NCI-H2107 treated with DMSO at 0.1 percent for 48 hours (cell line): ENCODE data around the gene TFCP2L1.

Experiments
- DNase-seq: peaks from one replicate; lab custom pipeline; 2025; ENCODE audit not compliant: unreplicated experiment; lab: John Stamatoyannopoulos, UW

The TFCP2L1 gene

DNA sequence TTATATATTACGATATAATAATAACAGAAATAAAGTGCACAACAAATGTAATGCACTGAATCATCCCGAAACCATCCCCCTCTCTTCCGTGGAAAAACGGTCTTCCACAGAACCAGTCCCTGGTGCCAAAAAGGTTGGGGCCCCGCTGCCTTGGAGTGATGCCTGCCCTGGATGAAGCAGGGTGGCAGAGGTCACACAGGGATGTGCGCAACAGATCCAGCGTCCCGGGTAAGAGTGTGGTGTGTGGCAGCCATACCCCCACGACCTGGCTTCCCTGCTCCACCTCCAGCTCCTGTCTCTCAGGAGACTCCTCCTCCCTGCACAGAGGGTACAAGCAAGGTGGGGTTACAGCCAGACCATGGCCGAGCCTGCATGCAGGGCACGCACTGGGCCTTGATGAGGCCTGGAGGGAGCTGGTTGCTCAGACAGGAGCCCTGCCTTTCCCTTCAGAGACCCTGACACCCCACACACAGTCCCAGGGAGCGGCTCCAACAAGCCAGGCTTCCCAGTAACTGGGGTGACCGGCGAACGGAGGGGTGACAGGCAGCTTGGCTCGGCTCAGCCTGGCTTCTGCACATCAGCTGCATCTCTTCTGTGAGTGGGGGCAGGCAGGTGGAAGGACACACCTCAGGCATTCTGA lies 41.1 kb downstream of the TFCP2L1 start:
- DNase-seq = no peak

DNA sequence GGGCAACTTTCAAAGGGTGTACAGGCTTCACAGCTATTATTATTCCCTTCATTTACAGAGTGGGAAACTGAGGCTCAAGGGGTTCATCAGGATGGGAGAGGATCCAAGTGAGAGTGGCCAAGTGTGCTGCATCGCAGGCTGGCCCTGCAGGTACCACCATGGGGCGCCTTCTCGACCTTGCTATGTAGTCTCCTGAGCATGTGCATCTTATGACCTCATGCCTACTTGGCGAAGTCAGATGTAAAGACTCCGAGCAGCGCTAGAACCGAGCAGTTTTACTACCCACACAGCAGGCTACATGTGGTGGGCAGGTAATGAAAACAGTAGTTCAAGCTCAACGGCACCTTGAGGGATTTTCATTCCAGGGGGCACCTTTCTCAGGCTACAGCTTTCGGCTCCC lies 42.0 kb downstream of the TFCP2L1 start:
- no peak for DNase-seq

DNA sequence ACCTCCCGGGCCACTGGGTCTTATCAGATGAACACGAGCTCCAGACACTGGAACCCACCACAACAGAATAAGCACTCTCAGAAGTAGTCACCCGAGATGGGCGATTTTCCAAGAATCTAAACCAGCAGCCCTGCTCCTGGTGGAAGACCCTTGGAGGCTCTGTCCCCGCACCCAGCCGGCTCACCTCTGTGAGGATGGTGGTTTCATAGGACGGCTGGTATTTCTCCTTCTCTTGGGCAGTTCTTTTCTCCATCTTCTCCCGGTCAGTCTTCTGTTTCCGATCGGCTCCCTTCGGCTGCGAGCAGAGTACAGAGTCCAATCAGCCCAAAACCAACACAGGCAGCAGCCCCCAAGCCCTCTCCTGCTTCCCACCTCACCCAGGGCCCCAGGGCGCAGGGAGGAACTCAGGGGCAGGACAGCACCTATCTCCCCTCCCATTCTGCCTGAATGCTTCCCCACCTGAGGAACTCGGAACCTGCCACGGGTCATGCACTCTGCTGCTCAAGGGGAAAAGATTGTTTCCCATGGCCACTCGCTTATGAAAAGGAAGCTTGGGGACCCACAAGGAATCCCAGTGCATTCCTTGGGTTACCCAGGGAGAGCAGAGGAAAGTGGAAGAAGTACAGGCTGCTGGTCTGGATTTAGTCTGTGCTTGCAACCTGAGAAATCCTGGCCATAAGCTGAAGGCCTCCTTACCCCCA lies 42.7 kb downstream of the TFCP2L1 start:
- DNase-seq = no peak

DNA sequence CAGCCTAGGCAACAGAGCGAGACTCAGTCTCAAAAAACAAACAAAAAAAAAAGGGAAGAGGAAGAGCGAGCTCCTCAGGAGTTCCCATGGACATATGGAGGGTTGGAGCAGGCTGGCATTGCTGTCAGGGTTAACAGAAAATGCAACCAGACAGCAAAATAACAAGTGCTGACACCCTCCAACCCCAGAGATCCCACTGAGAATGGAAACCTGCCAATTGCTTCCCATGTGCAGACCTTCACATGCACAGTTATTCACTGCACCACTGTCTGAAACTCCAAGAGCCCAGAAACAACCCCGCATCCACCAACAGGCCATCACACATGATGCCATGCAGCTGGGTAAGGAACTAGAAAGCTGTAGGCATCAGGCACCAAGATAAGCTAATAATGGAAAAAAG lies 43.5 kb downstream of the TFCP2L1 start:
- DNase-seq = no peak

DNA sequence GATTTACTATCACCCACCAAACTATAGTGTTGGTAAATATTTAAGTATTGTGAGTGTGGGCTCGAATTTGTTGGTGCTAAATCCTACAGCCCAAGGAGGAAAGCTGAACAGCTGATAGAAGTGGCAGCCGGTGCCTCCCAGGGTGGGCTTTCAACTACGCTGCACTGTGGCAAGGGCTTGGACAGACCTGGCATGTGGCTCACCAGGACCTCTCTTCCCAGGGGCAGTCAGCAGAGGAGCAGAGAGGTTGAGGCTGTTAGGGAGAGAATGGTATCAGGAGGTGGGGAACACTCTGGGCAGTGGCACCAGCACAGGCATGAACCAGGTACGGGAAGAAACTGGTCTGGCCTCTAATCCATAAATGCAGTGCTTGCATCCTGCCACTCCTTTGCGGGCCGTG lies 44.6 kb downstream of the TFCP2L1 start:
- no peak for DNase-seq

DNA sequence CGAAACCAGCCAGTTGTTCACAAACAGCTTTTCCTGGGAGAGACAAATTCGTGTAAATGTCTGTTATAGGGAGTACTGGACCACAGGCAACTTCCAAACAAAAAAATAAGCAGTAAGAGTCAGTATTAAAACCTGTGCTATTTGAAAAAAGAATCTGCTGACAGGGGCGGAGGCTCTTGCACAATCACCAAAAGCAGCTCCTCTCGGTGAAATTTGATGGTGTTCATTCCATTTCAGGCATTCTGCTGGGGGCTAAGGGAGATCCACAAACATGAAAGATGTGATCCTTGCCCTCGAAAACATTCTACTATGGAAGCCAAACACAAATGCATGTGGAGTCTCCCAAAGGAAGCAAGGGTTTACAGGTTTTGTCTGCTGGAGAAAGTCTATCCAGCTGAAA lies 45.0 kb downstream of the TFCP2L1 start:
- DNase-seq = no peak

DNA sequence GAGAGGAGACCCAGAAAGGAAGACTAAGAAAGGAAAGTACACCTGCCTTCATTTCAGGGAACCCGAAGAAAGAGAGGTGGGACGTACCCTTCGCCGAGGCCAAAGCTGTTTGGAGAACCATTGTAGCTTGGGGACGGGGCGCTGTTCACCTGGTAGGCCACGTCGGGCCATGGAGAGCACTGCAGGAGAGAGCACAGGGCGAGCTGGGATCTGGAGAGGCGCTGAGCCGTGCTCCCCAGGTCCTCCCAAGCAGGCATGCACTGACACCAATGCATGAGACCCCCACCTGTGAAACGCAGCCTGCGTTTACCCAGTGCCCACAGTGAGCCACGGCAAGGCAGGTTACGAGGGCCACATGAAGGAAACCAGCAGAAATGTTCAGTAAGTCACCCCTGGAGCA lies 45.5 kb downstream of the TFCP2L1 start:
- DNase-seq = no peak

DNA sequence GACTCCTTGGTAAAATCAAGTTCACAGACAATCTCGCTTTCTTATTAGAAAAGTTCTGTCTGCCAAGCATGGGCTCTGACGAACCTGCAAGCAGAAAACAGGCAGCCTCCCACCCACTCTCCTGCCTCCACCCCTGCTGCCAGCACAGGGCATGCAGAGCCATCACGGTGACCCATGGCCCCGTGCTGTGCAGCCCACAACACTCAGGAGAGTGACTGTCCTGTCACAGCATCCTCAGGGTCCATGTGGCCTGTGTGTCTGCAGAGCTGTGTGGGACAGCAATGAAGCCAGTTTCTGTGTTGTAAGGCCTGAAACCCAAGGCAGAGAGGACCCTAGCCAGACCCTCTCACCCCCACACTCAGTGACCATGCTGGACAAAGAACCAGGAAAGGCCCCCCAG lies 46.2 kb downstream of the TFCP2L1 start:
- DNase-seq = no peak

DNA sequence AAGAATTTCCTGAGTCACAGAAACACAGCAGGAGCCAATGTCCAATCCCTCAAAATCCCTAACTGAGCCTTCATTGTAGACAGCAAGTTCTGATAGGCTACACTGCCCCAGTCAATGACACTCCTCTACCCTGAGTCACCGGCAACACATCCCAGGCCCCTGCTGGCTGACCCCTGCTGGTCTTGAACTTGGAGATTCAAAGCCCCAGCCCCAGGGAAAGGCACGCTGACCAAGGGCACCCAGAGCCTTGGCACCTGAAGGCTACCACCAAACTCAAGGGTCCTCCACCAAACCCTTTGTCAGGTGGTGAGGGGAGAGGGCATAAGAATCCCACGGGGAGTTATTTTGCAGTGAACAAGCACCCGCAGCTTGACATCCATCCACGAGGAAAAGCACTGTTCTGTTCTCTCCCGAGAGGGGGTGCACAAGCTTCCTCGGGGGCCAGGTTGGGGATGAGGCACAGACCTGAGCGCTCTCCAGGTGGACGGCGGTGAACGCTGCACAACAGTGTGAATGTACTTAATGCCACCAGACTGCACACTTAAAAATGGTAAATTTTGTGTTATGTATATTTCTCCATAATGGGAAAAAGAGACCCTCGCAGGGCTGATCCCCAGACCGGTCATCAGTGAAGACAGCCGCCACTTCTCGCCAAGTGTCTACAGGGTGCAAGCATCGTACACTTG lies 46.9 kb downstream of the TFCP2L1 start:
- DNase-seq = no peak

DNA sequence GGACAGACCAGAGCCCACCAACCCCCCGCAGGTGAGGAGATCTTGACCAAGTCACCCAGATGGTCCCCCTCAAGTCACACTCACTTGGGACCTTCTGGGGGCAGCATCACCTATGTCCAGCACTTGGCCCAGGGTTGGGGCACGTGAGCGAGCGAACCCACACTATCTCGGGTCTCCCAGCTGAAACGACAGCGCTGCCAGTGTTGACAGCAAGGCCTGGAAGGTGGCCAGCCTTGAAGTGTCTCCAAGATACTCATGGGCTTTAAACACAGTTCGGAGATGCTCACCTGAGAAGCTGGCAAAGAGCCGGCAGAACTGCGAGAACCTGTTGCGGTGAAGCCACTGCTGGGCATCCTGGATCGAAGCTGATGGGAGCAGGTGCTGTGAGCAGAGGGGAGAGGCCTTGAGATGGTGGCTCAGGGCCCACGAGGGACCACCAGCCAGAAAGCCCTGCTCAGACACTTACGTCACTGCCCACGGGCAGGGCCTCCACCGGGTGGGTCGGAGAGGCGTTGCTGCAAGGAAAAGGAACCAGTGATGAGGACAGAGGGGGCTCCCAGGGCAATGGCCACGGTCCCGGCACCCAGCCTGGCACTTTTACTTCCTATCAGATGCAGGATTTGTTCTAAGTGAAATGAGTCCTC lies 47.5 kb downstream of the TFCP2L1 start:
- no peak for DNase-seq

DNA sequence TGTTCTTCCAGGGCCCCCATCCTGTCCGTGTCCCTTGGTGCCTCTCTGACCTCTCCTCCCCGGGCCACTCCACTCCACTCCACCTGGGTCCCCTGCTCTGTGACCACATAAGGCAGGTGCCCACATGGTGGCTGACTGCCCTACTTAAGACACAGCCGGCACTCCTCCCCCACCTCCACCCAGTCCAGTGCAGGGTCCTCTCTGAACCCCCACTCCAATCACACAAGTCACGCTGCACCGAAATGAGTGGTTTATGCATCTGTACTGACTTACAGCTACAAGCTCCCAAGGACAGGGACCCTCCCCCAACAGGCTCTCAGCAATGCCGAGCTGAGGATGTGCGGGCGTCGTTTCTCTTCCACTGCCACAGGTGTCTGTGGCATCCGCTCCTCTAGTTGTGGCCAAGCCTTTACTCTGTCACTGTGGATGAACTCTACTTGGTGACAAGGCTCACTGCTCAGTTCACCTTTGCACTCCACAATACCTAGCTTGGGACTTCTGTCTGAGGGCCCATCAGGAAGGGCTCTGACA lies 48.3 kb downstream of the TFCP2L1 start:
- DNase-seq = no peak

DNA sequence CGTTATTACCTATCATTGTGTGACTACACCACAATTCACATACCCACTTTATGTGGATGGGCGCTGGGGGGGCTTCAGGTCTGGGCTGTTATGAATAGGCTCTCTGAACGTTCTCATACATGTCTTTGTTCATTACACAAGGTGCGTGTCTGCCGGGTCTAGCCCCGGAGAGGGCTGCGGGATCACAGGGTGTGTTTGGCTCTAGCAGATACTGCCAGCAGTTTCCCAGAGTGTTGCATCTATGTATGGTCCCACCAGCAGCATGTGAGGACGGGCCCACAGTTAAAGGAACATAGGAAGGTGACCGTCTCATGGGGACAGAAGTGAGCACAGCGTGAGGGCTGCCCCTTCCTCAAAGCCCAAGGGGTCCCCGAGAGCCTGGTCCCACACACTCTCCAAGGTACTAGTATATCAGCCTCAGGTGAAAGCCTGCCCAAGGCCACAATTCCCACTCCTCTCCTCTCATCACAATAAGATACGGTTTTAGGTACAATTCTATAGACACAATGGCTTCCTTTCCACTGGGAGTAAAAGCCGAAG lies 48.8 kb downstream of the TFCP2L1 start:
- DNase-seq = no peak

DNA sequence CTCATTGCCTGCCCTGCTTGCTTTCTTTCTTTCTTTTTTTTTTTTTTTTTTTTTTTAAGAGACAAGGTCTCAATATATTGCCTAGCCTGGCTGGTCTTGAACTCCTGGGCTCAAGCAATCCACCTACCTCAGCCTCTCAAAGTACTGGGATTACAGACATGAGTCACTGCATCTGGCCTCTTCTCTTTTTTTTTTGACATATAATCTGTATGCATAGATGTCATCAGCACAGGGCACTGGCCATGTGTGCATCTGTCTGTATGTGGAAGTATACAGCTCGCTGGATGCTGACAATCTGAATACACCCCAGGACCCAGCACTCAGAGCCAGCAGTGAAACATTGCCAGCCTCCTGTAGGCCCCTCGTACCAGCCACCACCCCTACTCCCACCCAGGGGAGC lies 49.5 kb downstream of the TFCP2L1 start:
- DNase-seq = no peak

DNA sequence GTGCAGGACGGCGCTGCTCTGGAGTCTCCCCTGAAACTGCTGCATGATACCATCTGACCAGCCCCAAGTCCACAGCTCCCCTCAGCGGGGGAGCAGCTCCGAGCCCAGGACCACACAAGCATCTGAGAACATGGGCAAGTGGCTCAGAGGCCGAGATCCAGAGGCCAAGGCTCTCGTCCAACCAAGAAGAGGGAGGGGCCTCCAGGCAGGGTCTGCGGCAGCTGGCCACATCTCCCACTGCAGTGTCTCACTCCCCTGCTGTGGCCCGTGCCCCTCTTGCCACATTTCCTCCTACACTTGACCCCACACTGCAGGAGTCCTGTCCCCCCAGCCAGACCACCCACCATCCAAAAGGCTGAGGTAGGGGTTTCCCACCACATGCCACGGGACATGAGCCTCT lies 50.2 kb downstream of the TFCP2L1 start:
- DNase-seq = no peak

DNA sequence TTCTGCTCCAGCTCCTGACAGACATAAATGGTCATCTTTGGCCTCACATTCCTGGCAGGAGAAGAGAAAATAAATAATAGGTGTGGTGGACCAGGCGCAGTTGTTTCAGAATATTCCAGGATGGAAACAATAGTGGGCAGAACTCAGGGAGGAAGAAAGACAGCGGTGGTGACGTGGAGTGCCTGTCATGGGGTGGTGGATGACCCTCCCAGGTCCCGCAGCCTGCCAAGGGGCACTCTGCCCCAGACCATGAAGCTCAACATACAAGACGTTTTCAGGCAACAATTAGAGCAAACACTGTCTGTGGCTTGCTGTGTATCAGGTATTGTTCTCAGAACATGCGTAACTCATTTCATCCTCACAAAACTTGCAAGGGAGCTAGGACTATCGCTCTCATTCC lies 50.9 kb downstream of the TFCP2L1 start:
- no peak for DNase-seq

DNA sequence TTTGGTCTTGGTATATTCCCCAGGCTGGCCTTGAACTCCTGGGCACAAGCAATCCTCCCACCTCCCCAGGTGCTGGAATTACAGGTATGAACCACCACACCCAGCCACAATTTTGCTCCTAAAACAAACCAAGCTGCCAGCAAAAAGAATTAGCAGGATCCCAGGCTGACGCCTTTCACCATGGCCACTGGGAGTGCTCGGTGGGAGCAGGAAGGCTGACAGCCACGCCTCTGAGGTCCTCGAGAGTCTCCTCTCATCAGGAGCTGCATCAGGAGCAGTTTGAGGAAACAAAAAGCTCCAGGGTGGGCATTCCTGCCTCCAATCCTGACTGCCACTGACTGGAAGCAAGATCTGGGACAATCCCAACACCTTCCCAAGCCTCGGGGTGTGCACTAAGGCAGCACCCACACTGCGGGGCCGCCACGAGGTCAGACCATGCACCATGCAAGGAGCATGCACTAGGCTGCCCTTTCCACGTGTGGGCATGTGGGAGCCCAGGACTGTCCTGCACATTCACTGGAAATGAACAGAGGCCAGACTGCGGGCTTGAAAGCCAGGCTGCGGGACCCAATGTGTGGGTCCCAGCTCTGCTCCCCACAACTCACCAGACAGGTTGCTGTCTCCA lies 51.4 kb downstream of the TFCP2L1 start:
- no peak for DNase-seq

DNA sequence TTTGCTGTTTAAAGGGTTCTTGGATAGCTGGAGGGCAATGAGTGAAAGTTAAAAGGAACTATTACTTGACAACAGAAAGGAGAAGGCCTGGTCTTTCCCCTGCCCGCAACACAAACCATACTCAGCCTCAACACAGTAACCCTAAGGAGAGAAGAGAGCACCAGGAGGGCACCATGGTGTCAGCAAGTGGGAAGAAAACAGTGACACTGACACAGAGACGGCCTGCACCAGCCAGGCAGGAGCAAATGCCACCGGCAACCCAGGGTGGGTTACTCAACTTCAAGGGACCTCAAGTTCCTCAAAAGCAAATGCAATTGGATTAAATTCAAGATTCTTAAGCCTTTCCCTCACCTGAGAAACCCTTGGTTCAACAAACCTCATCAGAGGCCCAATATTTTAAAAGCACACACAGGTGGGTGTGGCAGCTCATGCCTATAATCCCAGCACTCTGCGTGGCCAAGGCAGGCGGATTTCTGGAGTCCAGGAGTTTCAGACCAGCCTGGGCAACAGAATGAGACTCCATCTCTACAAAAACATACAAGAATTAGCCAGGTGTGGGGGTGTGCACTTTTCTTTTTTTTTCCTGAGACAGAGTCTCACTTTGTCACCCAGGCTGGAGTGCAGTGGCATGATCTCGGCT lies 52.3 kb downstream of the TFCP2L1 start:
- no peak for DNase-seq

DNA sequence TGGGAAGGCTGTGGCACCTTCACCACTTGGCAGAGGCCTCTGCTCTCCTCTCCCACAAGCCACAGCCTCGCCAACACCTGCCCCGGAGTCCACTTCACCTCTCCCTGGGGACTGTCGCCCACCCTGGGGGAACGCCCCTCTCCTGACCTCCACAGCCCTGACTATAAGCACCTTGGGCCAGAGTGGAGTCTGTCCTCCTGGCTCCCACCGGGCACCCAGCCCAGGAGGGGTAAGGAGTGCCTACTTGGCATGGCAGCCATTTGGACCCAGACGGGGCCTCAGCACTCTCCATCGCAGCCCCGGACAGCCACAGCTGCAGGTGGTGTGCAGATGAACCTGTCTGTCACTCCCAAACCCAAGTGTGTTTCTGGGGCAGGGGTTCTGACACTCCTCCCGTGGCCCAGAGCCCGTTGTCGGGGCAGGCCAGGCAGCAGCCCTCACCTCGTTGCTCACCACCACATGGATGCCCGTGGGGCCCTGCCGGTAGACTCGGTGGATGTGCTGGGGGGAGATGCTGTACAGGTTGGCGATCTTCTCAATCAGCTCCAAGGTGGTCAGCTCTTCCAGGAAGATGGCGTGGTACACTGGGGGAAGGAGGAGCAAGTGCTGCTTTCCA lies 53.5 kb downstream of the TFCP2L1 start:
- no peak for DNase-seq

DNA sequence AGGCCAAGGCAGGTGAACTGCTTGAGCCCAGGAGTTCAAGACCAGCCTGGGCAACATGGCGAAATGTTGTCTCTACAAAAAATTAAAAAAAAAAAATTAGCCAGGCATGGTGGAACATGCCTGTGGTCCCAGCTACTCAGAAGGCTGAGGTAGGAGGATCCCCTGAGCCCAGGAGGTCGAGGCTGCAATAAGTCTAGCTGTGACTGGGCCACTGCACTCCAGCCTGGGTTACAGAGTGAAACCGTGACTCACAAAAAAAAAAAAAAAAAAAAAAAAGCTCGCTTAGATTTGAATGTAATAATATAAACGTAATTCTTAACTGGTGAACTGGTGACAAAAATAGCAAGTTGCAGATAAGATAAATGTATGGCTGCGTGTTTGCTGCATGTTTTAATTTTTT lies 56.5 kb downstream of the TFCP2L1 start:
- no peak for DNase-seq
